GM23338 (cell line): Measurements from ENCODE around the gene EGFL8. TPM values are rescaled to one million over a fixed set of nuclear protein-coding genes. Genes with fewer than 3 reads are reported as not detected.

ENCODE experiments used
- ATAC-seq: fragments of 200-7000 bp; cut with Tn5 transposase; 3 replicates; pipeline ENCODE4 v1.9.1; 2020
- DNase-seq: peaks from one replicate; pipeline ENCODE4 v3.0.0-alpha.2; 2015; ENCODE audit warnings: low spot score
- H2AFZ ChIP-seq: fragments of 200-600 bp; sonication (generic); 2 replicates; pipeline ENCODE4 v1.8.0; 2016; ENCODE audit warnings: antibody characterized with exemption, mild to moderate bottlenecking, moderate library complexity
- H3F3A ChIP-seq: fragments of 200-600 bp; sonication (generic); replicated peaks from 2 replicates; pipeline ENCODE4 v1.8.0; 2017; ENCODE audit warnings: antibody characterized with exemption, mixed run types, low read depth
- H3K27ac ChIP-seq: fragments of 200-600 bp; sonication (generic); 2 replicates; pipeline ENCODE4 v1.6.1; 2016; ENCODE audit warnings: low read depth
- H3K27me3 ChIP-seq: fragments of 200-600 bp; sonication (generic); 2 replicates; pipeline ENCODE4 v1.8.0; 2016; ENCODE audit warnings: mild to moderate bottlenecking, mixed run types, moderate library complexity; ENCODE audit not compliant: insufficient read depth
- H3K36me3 ChIP-seq: fragments of 200-600 bp; sonication (generic); 2 replicates; pipeline ENCODE4 v1.8.0; 2016; ENCODE audit warnings: mild to moderate bottlenecking; ENCODE audit not compliant: insufficient read depth
- H3K4me1 ChIP-seq: fragments of 200-600 bp; sonication (generic); 2 replicates; pipeline ENCODE4 v1.8.0; 2016; ENCODE audit warnings: mild to moderate bottlenecking, moderate library complexity; ENCODE audit not compliant: insufficient read depth
- H3K4me2 ChIP-seq: fragments of 200-600 bp; sonication (generic); 2 replicates; pipeline ENCODE4 v1.7.1; 2017; ENCODE audit warnings: mixed run types
- H3K4me3 ChIP-seq: fragments of 200-600 bp; sonication (generic); 2 replicates; pipeline ENCODE4 v1.6.1; 2016; ENCODE audit warnings: mixed run types
- H3K79me2 ChIP-seq: fragments of 200-600 bp; sonication (generic); replicated peaks from 2 replicates; pipeline ENCODE4 v1.8.0; 2017; ENCODE audit warnings: mild to moderate bottlenecking; ENCODE audit not compliant: insufficient read depth
- H3K9me2 ChIP-seq: fragments of 200-600 bp; sonication (generic); 2 replicates; pipeline ENCODE4 v1.8.0; 2017; ENCODE audit not compliant: insufficient read depth
- H4K20me1 ChIP-seq: fragments of 200-600 bp; sonication (generic); replicated peaks from 2 replicates; pipeline ENCODE4 v1.8.0; 2017; ENCODE audit warnings: mild to moderate bottlenecking; ENCODE audit not compliant: insufficient read depth
- H3K27ac Mint-ChIP-seq: 2 replicates; pipeline ENCODE4 v1.8.0; 2020; ENCODE audit warnings: inconsistent platforms, mild to moderate bottlenecking, moderate library complexity, mixed read lengths
- H3K27me3 Mint-ChIP-seq: 3 replicates; pipeline ENCODE4 v1.8.0; 2022; ENCODE audit warnings: low read depth, mild to moderate bottlenecking, moderate library complexity, mixed read lengths, inconsistent platforms; ENCODE audit not compliant: insufficient read depth, poor library complexity
- H3K36me3 Mint-ChIP-seq: 3 replicates; pipeline ENCODE4 v1.8.0; 2021; ENCODE audit warnings: low read depth, mild to moderate bottlenecking, inconsistent platforms, moderate library complexity, mixed read lengths
- H3K4me1 Mint-ChIP-seq: 3 replicates; pipeline ENCODE4 v1.8.0; 2020; ENCODE audit warnings: mild to moderate bottlenecking, inconsistent platforms, mixed read lengths
- H3K4me3 Mint-ChIP-seq: 3 replicates; pipeline ENCODE4 v1.8.0; 2021; ENCODE audit warnings: moderate library complexity, mild to moderate bottlenecking, inconsistent platforms, mixed read lengths
- H3K9me3 Mint-ChIP-seq: 3 replicates; pipeline ENCODE4 v1.8.0; 2020; ENCODE audit warnings: moderate library complexity, mild to moderate bottlenecking, inconsistent platforms, mixed read lengths
- CREB1 ChIP-seq: fragments of 250-450 bp; sonication (Bioruptor Pico); IDR thresholded peaks from 2 replicates; pipeline ENCODE4 v1.5.0; 2020; ENCODE audit warnings: low read depth, mild to moderate bottlenecking, moderate library complexity
- CTCF ChIP-seq, 2 experiments: fragments of 200-600 bp in 1 of 2; sonication (generic) in 1 of 2; conservative IDR thresholded peaks; 2 replicates each; pipeline versions ENCODE4 v1.5.1 to v1.6.1; 2016 to 2017; ENCODE audit warnings: antibody characterized with exemption in 2 of 2, low read depth in 2 of 2, mild to moderate bottlenecking in 2 of 2, moderate library complexity in 1 of 2
- NANOG ChIP-seq: IDR thresholded peaks from 2 replicates; pipeline ENCODE4 v1.6.1; 2016; ENCODE audit warnings: antibody characterized with exemption, borderline replicate concordance
- REST ChIP-seq: IDR thresholded peaks from one replicate; pipeline ENCODE4 v1.6.1; 2018; ENCODE audit warnings: antibody characterized with exemption; ENCODE audit not compliant: unreplicated experiment
- ZNF114 ChIP-seq: fragments of 250-450 bp; sonication (Bioruptor Pico); IDR thresholded peaks from 2 replicates; pipeline ENCODE4 v1.5.0; 2020; ENCODE audit warnings: mild to moderate bottlenecking, moderate library complexity
- ZNF331 ChIP-seq: fragments of 250-450 bp; sonication (Bioruptor Pico); IDR thresholded peaks from 2 replicates; pipeline ENCODE4 v1.5.0; 2020; ENCODE audit warnings: low read depth, mild to moderate bottlenecking, moderate library complexity
- polyA plus RNA-seq: library from polyadenylated mRNA; unstranded; fragments of >200 nt; fragmentation: Nextera tagmentation; extraction: Ambion mirVana; gene quantifications from 2 replicates; pipeline ENCODE4 v1.2.1, GENCODE V29; 2016
- total RNA-seq: library from RNA; depleted of rRNA; stranded (reverse); fragments of >200 nt; shearing (Covaris generic); gene quantifications from 2 replicates; pipeline ENCODE4 v1.2.3, GENCODE V29; 2014

The EGFL8 gene
- total and polyA plus RNA-seq, 2 experiments from 2014 or later: 6.1 to 7.4 TPM

- TF ChIP-seq CTCF (conservative IDR thresholded peaks at IDR 0.05; ENCODE audit: low read depth in 2 of 2) (no peak), CREB1 (CRISPR knock-in tag) (no peak)
These were observed 14.4 kb downstream of the EGFL8 start (continued) for GRCh38 chr6:32178547-32179440.

- no peak overlapping the region for H3K27ac Mint-ChIP-seq
- DNase-seq (no peak), ATAC-seq (no peak)
- Histone ChIP-seq H3K79me2 (peaks cover 22% of the 10 kb centered on the region), H3K4me1 (peaks cover 16% of the 10 kb centered on the region), H3K4me2 (no peak overlapping the region), H3K4me3 (no peak overlapping the region), H2AFZ (no peak overlapping the region), H3K9me2 (no peaks in the 10 kb centered on the region), H4K20me1 (no peaks in the 10 kb centered on the region), H3K36me3 (peaks cover 2% of the 10 kb centered on the region; the same call in 1 of the 2 replicates), H3F3A (0 out of 2 replicates have a peak, but pooled peaks cover 7% of the 10 kb centered on the region), H3K27ac (no peak overlapping the region), H3K27me3 (no peaks in the 10 kb centered on the region)
- peaks cover 46% of the 10 kb centered on the region for H3K36me3 Mint-ChIP-seq
- peaks cover 31% of the 10 kb centered on the region for H3K4me1 Mint-ChIP-seq
- H3K9me3 Mint-ChIP-seq: no peaks in the 10 kb centered on the region
- peaks cover 22% of the 10 kb centered on the region for H3K27me3 Mint-ChIP-seq
- H3K4me3 Mint-ChIP-seq: peak overlapping the region; percentile 79
- no peak for TF ChIP-seq ZNF331 (CRISPR knock-in tag)
- no peak for TF ChIP-seq REST
- TF ChIP-seq CTCF (conservative IDR thresholded peaks at IDR 0.05; ENCODE audit: low read depth in 2 of 2): no peak
- no peak for TF ChIP-seq NANOG
- no peak for TF ChIP-seq ZNF114 (CRISPR knock-in tag)
These were observed 15.5 kb downstream of the EGFL8 start for GRCh38 chr6:32179766-32180405.
